Stimulated activated CD8-positive, alpha-beta memory T cell treated with anti-CD3 and anti-CD28 coated beads, Interleukin-7, amount 100 ng/mL, for 1 hour (primary cell): ENCODE results near the gene DOLPP1.
"Not testable (repeated sequence)": the region's sequence is repeated elsewhere in the genome, so short reads cannot be mapped to it uniquely, and the experiment has no call there.

ENCODE experiments used
- DNase-seq, 2 donors: peaks; one replicate each; pipeline ENCODE4 v3.0.0-alpha.2; 2020; ENCODE audit warnings: low read depth in 2 of 2

Gene DOLPP1, protein sequence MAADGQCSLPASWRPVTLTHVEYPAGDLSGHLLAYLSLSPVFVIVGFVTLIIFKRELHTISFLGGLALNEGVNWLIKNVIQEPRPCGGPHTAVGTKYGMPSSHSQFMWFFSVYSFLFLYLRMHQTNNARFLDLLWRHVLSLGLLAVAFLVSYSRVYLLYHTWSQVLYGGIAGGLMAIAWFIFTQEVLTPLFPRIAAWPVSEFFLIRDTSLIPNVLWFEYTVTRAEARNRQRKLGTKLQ

DNA sequence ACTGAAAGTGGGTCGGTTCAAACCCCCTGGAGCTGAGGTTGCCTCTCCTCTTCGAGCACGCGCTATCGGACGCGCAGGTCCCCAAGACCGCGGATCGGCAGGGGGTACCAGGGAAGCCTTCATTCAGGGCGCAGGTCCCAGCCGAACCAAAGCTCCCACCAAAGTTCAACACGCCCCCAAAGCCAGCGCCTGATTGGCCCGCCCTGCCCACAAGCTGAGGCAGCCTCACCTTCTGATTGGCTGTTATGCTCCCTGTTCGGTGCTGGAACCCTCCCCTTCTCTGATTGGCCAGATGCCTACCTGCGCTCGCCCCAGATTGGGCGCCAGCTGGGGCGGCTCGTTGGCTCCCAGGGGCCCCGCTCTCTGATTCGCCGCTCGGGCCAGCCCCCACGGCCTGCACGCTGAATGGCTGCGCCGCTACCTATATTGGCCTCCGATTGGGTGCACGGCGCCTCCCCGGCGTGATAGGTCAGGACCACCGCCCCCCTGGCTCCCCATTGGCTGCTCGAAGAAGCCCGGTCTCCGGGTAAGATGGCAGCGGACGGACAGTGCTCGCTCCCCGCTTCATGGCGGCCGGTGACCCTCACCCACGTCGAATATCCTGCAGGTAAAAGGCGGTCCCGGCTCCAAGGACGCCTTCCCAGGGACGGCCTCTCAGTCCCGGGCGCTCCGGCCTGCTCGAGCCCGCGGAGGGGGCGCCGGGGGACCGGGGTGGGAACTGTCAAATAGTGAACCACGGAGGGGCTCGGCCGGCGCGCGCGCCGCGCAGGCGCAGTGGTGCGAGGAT is at the start of gene DOLPP1:
DOLPP1 (plus strand) TSS at position 511 of the 787 bp plus-strand sequence; CDS start at position 532, 21 bp downstream.
- peak; percentile 95 for DNase-seq

DNA sequence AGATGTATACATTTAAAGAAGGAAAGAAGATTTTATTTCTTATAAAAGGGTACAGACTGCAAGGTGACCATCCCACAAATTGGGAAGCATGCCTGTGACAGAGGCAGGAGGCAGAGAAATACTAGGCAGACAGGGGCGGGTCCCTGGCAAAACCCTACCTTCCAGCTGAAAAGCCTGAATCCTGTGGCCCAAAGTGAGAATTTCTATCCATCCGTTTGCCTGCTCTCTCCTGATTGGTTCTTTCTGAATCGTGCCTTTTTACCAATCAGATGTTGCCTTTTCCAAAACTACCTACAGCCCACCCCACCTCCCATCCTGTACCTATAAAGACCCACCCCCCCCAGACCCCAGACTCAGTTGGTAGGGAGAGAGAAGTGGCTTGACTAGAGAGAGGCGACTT is 49.4 kb upstream of the DOLPP1 start:
- no peak for DNase-seq

DNA sequence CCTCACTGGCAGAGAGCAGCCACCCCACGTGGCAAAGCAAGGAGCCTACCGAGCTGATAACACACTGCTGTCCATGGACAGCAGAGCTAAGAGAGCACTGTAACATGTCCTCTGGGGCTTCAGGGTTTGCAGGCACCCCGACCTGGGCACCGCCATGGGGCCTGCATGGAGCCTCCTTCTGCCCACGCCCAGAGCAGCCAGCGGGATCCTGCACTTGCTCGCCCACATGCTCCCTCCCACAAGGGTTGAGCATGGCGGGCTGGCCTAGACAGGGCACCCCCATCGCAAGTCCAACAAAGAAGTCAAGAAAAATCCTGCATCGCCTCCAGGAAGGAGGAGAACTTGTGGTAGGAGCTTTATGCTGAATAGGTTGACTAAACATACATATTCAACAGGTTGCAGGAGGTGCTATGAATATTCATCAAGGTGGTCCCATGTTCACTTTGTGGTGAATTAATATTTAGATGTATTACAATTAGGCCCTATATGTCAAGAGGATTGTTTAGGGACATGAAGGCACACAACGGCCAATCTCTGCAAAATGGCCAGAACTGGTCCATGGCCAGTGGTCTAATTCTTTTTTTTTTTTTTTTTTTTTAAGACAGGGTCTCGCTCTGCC is 48.3 kb upstream of the DOLPP1 start:
- no peak for DNase-seq

DNA sequence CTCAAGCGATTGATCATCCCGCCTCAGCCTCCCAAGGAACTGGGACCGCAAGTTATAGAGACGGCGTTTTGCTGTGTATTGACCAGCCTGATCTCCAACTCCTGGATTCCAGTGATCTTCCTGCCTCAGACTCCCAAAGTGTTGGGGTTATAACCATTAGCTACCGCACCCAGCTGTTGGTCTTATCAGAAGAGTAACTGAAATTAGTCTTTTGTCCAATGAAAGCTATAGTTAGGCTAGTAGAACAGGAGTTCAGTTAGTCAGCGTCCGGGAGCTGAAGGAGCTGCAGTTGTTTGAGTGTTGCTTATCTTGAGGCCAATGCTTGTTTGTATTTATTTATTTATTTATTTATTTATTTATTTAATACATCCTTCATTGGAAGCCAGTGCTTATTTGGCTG is 47.7 kb upstream of the DOLPP1 start:
- DNase-seq = no peak

DNA sequence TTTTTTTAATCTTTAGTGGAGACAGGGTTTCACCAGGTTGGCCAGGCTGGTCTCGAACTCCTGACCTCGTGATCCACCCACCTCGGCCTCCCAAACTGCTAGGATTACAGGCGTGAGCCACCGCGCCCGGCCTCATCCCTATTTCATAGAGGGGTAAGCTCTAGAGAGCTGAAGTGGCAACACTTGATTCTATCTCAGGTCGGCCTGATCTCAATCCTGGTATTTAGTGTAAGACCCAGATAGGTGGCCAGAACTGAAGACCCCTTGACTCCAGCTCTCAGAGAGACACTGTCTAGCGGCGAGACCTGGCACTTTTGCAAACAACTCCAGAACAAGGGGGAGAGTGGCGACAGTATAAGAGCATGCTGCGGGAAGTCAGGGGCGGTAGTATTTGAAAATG is 45.1 kb upstream of the DOLPP1 start:
- not testable (repeated sequence) for DNase-seq

DNA sequence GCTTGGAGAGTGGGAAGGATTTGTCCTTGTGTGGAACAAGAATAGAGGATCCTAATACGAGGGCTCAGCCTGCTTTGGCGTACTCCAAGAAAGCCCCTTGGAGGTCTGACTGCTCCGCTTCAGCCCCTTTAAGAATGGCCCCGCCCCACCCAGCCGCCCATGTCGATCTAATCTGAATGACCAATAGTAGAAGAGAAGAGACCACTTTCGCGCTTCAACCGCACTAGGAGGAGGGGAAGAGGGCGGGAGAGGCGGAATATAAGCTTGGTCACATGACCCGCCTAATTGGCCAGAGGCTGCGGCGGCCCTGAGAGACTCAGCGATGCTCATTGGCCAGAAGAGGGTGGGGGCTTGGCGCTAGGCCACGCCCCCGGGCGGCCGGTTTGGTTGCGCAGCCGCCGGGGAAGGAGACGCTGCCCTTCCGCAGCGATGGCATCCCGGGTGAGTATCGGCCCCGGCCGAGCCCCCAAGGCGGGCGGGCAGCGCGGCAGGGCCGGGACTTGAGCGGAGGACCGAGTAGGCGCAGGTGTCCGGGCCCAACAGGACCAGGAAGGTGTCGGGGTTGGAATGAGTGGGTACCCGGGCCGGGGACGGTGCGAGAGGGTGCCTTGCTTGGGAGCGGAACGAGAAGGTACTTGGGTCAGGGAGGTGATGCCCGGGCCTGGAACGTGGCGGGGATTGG is 44.5 kb upstream of the DOLPP1 start, which contains the start of gene MIGA2:
MIGA2 (plus strand) TSS at position 386 of the 682 bp plus-strand sequence. CDS start 3,969 bp downstream, outside the sequence.
- peak; percentile 86 to 89 for DNase-seq

DNA sequence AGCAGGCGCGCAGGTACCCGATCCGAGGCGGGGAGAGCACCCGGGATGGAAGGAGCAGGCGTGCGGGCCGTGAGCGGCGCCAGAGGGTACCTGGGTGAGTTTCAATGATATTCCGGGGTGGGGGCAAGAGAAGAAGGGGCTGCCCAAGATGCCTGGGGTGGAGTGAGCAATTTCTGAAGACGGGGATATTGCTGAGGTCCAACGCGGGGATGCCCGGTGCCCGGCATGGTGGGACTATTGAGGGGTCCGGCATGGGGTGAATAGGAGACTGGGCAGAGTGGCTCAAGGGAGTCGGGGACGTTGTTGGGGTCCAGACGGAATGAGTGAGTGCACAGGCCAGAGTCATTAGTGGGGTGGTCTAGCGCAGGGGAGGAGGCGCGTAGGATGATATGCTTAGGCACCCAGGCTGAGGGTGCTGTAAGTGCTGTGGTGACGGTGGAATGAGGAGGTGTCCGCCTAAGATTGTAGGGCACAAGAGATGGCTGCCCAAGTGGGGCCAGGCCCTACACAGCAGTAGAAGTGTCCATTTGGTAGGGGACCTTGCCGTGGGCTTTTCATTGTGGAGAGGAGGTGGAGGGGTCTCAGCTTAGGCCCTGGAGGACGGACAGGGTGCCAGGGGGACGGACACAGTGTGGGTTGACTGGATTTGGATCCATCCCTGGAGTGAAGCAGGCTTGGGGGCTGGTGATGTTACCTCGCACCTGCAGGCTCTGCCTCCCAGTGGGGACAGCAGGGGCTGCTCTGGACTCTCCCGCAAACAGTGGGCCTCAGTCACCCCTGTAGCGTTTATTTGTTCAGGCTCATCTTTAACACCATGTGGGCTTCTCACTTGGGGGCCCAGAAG is 43.8 kb upstream of the DOLPP1 start:
- DNase-seq = no peak

DNA sequence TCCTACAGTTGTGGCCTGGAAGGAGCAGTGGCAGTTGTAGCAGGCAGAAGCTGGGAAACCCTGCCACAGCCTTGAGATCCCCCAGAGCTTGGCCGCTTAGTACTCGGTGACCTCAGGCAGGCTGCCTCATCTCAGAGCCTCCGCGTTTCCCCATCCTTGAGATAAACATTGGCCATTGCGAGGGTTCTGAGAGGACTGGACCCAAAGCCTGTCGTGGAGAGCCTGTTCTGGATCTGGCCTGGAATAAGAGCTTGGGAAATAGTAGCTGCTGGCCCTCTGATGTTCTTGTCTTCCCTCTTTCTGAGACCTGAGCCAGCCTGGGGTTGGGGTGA is 43.2 kb upstream of the DOLPP1 start:
- DNase-seq = no peak

DNA sequence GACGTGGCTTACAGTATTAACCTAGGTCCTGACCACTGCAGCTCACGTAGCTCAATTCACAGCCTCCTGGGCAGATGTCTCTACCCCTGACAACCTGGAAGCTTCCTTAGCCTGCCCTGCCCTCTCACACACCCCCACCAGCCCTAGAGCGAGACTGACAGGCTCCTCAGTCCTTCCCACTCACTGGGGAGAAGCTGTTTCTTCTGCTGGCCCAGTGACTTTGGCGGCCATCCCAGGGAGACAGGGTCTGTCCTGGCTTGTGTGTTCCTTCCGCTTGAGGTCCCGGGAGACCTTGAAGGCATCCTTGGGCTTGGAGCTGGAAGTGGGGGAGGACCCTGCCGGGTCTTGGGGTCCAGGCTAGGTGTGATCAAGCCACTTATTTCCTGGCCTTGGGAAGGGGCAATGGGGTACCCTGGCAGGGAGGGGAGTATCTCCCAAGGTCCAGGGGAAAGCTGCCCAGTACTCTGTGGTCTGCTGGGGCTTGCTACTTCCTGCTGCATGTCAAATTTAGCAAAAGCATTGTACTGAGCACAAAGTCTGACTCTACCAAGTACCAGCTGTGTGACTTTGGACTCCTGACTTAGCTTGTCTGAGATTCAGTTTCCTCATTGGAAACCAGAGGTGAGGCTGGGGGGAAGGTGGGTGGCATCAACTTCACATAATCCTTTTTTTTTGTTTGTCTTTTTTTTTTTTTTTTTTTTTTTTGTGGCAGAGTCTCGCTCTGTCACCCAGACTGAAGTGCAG is 42.6 kb upstream of the DOLPP1 start:
- no peak for DNase-seq

DNA sequence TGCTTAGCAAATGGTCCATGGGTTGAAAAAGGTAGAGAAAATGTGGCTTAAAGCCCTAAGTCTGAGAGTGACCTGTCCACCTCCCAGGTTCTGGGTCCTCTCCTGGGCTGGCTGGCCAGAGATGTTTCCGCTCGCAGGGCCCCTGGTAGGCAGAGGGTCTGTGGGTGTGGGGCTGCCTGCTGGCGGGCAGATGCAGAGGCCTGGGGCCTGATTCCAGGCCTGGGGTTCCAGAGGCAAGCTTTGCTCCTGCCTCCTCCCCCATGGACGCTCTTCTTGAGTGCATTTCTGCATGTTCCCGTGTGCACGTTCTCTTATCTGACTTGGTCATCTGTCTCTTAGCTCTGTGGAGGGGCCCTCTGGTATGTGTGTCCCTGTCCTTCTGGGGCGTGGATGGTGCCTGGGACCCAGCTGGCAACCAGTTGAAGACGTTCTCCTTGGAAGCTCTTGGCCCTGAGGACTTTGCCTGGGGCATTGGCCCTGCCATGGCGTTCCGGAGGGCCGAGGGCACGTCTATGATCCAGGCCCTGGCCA is 40.7 kb upstream of the DOLPP1 start:
- DNase-seq = no peak

DNA sequence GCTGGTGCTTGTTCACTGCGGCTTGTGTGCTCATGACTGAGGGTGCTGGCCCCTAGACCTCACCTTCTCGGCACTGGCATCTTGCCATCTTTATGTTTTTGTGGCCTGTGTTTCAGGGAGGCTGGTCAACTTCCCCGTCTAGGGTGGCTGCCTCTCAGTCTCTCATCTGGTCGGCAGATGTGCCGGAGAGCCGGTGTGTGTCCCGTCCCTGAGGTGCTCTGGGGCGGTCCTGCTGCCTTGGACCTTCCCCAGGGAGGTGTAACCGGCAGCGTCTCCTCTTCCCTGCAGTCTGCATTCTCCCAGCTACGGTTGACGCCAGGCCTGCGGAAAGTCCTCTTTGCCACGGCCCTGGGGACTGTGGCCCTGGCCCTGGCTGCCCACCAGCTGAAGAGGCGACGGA is 38.9 kb upstream of the DOLPP1 start:
- DNase-seq = no peak

DNA sequence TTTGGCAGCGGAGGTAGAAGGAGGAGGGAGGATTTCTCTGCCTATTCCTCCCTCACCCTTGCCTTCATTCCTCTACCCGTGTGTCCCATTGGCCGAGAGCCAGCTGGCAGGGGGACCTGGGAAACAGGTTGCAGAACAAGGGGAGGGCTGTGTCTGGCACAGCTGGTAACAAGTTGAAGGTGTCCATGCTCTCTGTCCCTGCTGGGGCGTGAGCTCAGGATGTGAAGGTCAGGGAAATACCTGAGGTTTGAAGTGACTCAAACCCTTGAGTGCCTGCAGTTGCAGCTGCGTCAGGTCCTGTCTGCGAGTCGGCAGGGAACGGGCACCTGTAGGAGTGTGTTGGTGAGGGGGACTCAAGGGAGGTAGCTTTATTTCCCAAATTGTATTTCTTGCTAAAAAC is 28.3 kb upstream of the DOLPP1 start:
- DNase-seq = no peak

DNA sequence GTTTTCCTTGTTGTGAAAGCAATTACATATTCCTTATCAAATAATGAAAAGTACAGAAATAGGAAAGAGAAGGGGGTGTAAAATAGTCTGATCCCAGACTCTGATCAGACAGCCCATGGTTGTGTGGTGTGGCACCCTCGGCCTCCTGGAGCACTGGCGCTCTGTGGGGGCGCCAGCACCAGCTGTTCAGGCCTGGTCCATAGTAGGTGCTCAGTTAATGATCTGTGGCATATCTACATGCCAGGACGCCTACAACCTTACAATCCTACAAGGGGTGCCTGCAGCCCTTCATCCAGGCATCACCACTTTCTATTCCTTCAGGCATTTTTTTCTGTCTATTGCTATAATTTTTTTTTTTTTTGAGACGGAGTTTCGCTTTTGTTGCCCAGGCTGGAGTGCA is 27.9 kb upstream of the DOLPP1 start:
- no peak for DNase-seq

DNA sequence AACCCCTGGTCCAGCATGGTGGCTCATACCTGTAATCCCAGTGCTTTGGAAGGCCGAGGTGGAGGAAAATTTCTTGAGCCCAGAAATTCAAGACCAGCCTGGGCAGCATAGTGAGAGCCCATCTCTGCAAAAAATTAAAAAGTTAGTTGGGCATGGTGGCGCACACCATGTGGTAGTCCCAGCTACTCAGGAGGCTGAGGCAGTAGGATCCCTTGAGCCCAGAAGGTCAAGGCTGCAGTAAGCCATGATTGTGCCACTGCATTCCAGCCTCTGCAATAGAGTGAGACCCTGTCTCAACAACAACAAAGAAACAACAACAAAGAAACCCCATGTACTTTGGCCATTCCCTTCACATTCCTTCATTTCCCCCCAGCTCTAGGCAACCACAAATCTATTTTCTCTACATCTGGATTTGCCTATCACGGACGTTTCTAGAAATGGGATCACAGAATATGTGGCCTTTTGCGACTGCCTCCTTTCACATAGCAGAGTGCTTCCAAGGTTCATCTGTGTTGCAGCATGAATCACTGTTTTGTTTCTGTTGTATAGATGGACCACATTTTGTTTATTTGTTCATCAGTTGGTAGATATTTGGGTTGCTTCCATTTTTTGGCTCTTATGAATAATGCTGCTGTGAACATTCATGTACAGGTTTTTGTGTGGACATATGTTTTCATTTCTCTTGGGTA is 26.6 kb upstream of the DOLPP1 start:
- no peak for DNase-seq

DNA sequence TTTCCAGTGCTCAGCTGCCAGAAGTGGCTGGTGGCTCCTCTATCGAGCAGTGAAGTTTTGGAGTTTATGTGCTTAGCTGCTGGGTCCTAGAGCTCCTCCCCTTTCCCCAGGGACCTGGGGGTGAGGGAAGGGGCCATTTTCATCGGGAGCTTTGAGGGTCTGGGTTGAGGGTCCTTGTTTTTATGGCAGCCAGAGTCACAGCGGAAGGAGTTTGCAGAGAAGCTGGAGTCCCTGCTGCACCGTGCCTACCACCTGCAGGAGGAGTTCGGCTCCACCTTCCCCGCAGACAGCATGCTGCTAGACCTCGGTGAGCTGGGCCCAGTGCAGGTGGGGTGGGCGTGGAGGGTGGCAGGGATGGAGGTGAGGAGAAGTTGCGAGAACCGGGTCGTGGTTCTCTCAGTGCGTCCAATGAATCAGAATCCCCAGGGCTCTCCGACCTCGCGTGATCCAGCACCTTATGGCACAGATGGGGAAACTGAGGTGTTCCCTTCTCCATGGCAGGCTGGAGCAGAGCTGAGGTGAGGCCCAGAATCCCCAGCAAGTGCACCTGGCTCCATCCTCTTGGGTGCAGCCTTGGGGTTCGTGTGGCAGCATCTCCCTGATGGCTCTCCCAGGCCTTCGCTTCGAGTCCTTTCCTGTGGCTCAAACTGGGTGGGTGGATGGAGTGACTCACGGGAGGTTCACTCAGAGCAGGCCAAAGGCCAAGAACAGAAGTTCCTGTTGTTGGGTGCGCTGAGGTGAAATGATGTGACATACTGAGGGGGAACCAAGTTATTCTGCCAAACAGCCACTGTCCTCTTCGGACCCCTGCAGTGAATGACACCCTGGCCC is 21.7 kb upstream of the DOLPP1 start:
- no peak for DNase-seq

DNA sequence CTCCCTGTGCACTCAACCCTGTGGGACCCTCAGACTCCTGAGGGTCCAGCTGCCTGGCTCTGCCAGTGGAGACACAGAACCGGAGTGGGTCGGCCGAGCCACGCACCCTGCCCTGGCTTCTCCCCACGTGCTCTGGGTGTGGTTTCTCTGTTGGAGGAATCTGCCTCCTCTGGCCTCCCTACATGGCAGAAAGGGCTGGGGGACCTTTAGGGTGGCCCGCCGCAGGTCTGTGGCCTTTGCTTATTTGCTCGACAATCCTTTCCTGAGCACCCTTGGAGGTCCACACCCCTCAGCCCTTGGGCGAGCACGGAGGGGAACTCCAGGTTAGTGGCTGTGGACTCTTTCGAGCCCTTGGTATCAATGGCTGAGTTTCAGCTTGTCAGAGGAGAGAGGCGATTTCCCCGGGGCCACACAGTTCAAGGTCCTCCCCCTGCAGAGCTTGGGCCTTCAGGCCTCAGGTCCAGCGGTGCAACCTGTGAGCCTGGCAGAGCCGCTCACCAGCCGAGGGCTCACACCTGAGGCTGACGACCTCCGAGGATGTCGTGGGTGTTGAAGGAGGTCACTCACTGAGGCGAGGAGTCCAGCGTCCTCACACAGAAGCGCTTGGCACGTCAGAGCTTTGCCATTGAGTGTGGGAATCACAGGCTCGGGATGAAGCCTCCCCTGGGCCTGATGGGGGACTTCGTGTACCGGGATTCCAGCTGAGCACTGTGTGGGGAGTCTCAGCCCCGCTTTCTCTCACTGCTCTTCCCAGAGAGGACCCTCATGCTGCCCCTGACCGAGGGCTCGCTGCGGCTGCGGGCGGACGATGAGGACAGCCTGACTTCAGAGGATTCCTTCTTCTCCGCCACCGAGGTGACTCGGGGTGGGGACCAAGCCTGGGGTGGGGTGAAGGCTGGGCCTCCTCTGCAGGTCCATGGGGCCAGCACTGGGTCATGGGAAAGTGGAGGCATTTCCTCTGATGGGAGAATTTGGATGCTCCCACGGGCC is 20.8 kb upstream of the DOLPP1 start:
- DNase-seq = no peak

DNA sequence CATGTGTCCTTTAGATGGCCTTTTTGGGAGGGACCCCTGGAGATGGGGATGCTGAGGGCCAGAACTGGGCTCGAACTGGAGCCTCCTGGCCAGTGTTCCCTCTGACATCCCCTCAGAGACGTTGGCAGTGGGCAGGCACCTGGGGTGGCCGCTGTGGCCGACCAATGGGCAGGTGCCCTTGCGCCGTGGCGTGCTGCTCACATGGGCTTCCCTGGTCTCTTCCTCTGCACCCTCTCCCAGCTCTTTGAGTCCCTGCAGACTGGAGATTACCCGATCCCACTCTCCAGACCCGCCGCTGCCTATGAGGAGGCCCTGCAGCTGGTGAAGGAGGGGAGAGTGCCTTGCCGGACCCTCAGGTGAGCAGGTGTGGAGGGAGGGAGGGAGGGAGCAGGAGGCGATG is 19.9 kb upstream of the DOLPP1 start:
- DNase-seq = no peak

DNA sequence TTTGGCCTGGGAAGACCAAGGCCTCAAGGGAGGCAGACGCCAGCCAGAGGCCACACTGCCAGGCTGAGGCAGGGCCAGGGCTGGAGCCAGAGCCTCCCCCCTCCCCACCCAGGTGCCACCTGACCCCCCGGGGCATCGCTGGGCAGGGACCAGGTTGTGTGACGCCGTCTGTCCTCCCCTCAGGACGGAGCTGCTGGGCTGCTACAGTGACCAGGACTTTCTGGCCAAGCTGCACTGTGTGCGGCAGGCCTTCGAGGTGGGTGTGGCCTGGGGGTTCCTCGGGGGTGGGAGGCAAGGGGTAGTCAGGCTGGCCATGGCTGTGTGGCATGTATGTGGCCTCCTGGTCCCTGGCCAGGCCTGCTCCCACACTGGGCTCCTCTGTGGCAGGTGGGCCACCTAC is 17.9 kb upstream of the DOLPP1 start:
- no peak for DNase-seq
